B cell (primary cell): ENCODE results near the gene TLE7.

Source experiments
- EZH2 ChIP-seq: IDR thresholded peaks from 2 replicates; pipeline ENCODE4 v1.6.1; 2012; ENCODE audit warnings: borderline replicate concordance, low read depth, mild to moderate bottlenecking, moderate library complexity, low read length; ENCODE audit not compliant: insufficient read depth, poor library complexity, severe bottlenecking
- TF ChIP-seq, protein P1 (sequence below): fragments of 200-600 bp; IDR thresholded peaks from one replicate; pipeline ENCODE4 v1.8.0; 2022; ENCODE audit warnings: antibody characterized with exemption, mild to moderate bottlenecking

DNA sequence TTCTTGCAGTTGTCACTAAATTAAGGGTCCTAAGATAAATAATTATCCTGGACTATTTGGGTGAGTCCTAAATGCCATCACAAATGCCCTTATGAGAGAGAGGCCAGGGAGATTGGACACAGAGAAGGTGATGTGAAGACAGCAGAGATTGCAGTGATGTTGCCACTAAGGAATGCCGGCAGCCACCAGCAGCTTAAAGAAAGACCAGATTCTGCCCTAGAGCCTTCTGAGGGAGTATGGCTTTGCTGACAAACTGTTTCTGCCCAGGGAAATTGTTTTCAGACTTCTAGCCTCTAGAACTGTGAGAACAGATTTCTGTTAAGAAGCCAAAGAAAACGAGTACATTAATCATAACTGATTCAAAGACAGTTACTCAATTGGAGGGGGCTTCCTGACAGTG, 30.2 kb upstream of the TLE7 start:
- no peak for TF ChIP-seq EZH2
- TF ChIP-seq, protein P1, sequence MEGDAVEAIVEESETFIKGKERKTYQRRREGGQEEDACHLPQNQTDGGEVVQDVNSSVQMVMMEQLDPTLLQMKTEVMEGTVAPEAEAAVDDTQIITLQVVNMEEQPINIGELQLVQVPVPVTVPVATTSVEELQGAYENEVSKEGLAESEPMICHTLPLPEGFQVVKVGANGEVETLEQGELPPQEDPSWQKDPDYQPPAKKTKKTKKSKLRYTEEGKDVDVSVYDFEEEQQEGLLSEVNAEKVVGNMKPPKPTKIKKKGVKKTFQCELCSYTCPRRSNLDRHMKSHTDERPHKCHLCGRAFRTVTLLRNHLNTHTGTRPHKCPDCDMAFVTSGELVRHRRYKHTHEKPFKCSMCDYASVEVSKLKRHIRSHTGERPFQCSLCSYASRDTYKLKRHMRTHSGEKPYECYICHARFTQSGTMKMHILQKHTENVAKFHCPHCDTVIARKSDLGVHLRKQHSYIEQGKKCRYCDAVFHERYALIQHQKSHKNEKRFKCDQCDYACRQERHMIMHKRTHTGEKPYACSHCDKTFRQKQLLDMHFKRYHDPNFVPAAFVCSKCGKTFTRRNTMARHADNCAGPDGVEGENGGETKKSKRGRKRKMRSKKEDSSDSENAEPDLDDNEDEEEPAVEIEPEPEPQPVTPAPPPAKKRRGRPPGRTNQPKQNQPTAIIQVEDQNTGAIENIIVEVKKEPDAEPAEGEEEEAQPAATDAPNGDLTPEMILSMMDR = no peak
